PFSK-1 (cell line): ENCODE data around the gene XYLT1.

ENCODE experiments used
- FOXP2 ChIP-seq: optimal IDR thresholded peaks from 2 replicates; pipeline ENCODE3; 2011; ENCODE audit warnings: borderline replicate concordance, control low read depth, inconsistent platforms; ENCODE audit not compliant: insufficient read depth; ENCODE audit errors: extremely low read length, extremely low read depth
- POLR2AphosphoS5 ChIP-seq: IDR thresholded peaks from 2 replicates; pipeline ENCODE4 v1.6.1; 2012; ENCODE audit warnings: low read depth, mild to moderate bottlenecking, control low read depth, low read length, moderate library complexity
- REST ChIP-seq, 2 experiments: IDR thresholded peaks; 2 replicates each; pipeline versions ENCODE4 v1.6.1 to v1.8.0; 2011 to 2012; ENCODE audit warnings: low read depth in 2 of 2, low read length in 2 of 2, control low read depth in 1 of 2, inconsistent platforms in 1 of 2, mild to moderate bottlenecking in 1 of 2, moderate library complexity in 1 of 2; ENCODE audit not compliant: insufficient read depth in 1 of 2
- SIN3A ChIP-seq: IDR thresholded peaks from 2 replicates; pipeline ENCODE4 v1.6.1; 2012; ENCODE audit warnings: mild to moderate bottlenecking, low read length, moderate library complexity, borderline replicate concordance; ENCODE audit not compliant: insufficient read depth
- TAF1 ChIP-seq: IDR thresholded peaks from 2 replicates; pipeline ENCODE4 v1.6.1; 2012; ENCODE audit warnings: low read length, control low read depth, borderline replicate concordance; ENCODE audit not compliant: insufficient read depth

- TF ChIP-seq FOXP2: no peak
- no peak for TF ChIP-seq TAF1
- no peak for TF ChIP-seq REST (IDR thresholded peaks at IDR 0.05; ENCODE audit: insufficient read depth in 1 of 2, low read depth in 2 of 2, low read length in 2 of 2)
- TF ChIP-seq POLR2AphosphoS5: no peak
- no peak for TF ChIP-seq SIN3A
Measured at GRCh38 chr16:17474037-17474436, 3.3 kb upstream of the XYLT1 start.
